Hepatocyte (in vitro differentiated cells): Measurements from ENCODE around the gene PRKCA. TPM values are rescaled to one million over a fixed set of nuclear protein-coding genes. Genes with fewer than 3 reads are reported as not detected.

Experiments
- DNase-seq: peaks from one replicate; pipeline ENCODE4 v3.0.0-alpha.2; 2016; ENCODE audit warnings: low spot score
- H2AFZ ChIP-seq: fragments of 200-600 bp; sonication (generic); 2 replicates; pipeline ENCODE4 v1.6.0; 2016; ENCODE audit warnings: antibody characterized with exemption, mild to moderate bottlenecking
- H3K27ac ChIP-seq: fragments of 200-600 bp; sonication (generic); 2 replicates; pipeline ENCODE4 v1.5.1; 2016; ENCODE audit warnings: mild to moderate bottlenecking
- H3K27me3 ChIP-seq: fragments of 200-600 bp; sonication (generic); 2 replicates; pipeline ENCODE4 v1.6.1; 2016
- H3K36me3 ChIP-seq: fragments of 200-600 bp; sonication (generic); replicated peaks from 2 replicates; pipeline ENCODE4 v1.5.1; 2016; ENCODE audit warnings: low read depth; ENCODE audit not compliant: insufficient read depth
- H3K4me1 ChIP-seq: fragments of 200-600 bp; sonication (generic); 2 replicates; pipeline ENCODE4 v1.5.1; 2016; ENCODE audit warnings: mild to moderate bottlenecking, moderate library complexity; ENCODE audit not compliant: insufficient read depth
- H3K4me2 ChIP-seq: fragments of 200-600 bp; sonication (generic); 2 replicates; pipeline ENCODE4 v1.6.0; 2016
- H3K4me3 ChIP-seq: fragments of 200-600 bp; sonication (generic); 2 replicates; pipeline ENCODE4 v1.5.1; 2016; ENCODE audit warnings: mild to moderate bottlenecking
- H3K79me2 ChIP-seq: fragments of 200-600 bp; sonication (generic); 2 replicates; pipeline ENCODE4 v1.6.0; 2017; ENCODE audit warnings: mild to moderate bottlenecking
- H3K9me2 ChIP-seq: fragments of 200-600 bp; sonication (generic); replicated peaks from 2 replicates; pipeline ENCODE4 v1.6.0; 2017; ENCODE audit warnings: mild to moderate bottlenecking; ENCODE audit not compliant: insufficient read depth
- H3K9me3 ChIP-seq: fragments of 200-600 bp; sonication (generic); 2 replicates; pipeline ENCODE4 v1.5.1; 2016; ENCODE audit warnings: low read depth, mild to moderate bottlenecking
- H4K20me1 ChIP-seq: fragments of 200-600 bp; sonication (generic); 2 replicates; pipeline ENCODE4 v1.6.0; 2016; ENCODE audit warnings: mild to moderate bottlenecking; ENCODE audit not compliant: insufficient read depth, poor library complexity, severe bottlenecking
- CTCF ChIP-seq: fragments of 200-600 bp; sonication (generic); IDR thresholded peaks from 2 replicates; pipeline ENCODE4 v1.5.1; 2016; ENCODE audit warnings: antibody characterized with exemption, mild to moderate bottlenecking; ENCODE audit not compliant: poor library complexity
- EZH2 ChIP-seq: fragments of 200-600 bp; sonication (generic); IDR thresholded peaks from 2 replicates; pipeline ENCODE4 v1.6.1; 2016; ENCODE audit warnings: antibody characterized with exemption, mild to moderate bottlenecking, borderline replicate concordance
- EZH2phosphoT487 ChIP-seq: fragments of 200-600 bp; sonication (generic); IDR thresholded peaks from one replicate; pipeline ENCODE4 v1.6.1; 2018; ENCODE audit warnings: antibody characterized with exemption, mild to moderate bottlenecking, low read depth, moderate library complexity; ENCODE audit not compliant: unreplicated experiment, severe bottlenecking
- WGBS: methylation state at CpG from one replicate; pipeline ENCODE4 v1.1.6; 2016; ENCODE audit warnings: low lambda C conversion rate; ENCODE audit errors: missing lambda C conversion rate; 5-methylcytosine and 5-hydroxymethylcytosine counted together
- polyA plus RNA-seq: library from polyadenylated mRNA; unstranded; fragments of >200 nt; fragmentation: Nextera tagmentation; extraction: Ambion mirVana; gene quantifications from 2 replicates; pipeline ENCODE4 v1.2.1, GENCODE V29; 2016
- total RNA-seq: library from RNA; depleted of rRNA; stranded (reverse); fragments of >200 nt; gene quantifications from 2 replicates; pipeline ENCODE4 v1.2.3, GENCODE V29; 2014

PRKCA gene
- total and polyA plus RNA-seq, 2 experiments from 2014 or later = 5.9 to 18.5 TPM

GRCh38 chr17:66312912-66313311 is 10.5 kb downstream of the PRKCA start:
- Histone ChIP-seq H2AFZ (no peak overlapping the region), H3K4me1 (no peaks in the 10 kb centered on the region), H3K4me3 (no peak overlapping the region), H3K4me2 (no peak overlapping the region), H3K79me2 (peaks cover 25% of the 10 kb centered on the region), H3K9me2 (no peaks in the 10 kb centered on the region), H4K20me1 (no peaks in the 10 kb centered on the region), H3K27ac (no peak overlapping the region), H3K36me3 (no peaks in the 10 kb centered on the region), H3K9me3 (no peaks in the 10 kb centered on the region), H3K27me3 (no peaks in the 10 kb centered on the region)
- WGBS = 97% methylated on average over 8 of the region's 8 CpGs
- no peak for DNase-seq
- TF ChIP-seq EZH2phosphoT487 = no peak
- TF ChIP-seq CTCF = no peak
- TF ChIP-seq EZH2 = no peak

GRCh38 chr17:66313325-66313724 is 10.9 kb downstream of the PRKCA start:
- Histone ChIP-seq H3K9me2 (no peaks in the 10 kb centered on the region), H3K4me3 (no peak overlapping the region), H4K20me1 (no peaks in the 10 kb centered on the region), H3K36me3 (no peaks in the 10 kb centered on the region), H3K27ac (no peak overlapping the region), H3K27me3 (no peaks in the 10 kb centered on the region), H3K4me2 (no peak overlapping the region), H2AFZ (no peak overlapping the region), H3K4me1 (no peaks in the 10 kb centered on the region), H3K9me3 (no peaks in the 10 kb centered on the region), H3K79me2 (peaks cover 26% of the 10 kb centered on the region)
- TF ChIP-seq EZH2phosphoT487 = no peak
- DNase-seq = no peak

- Histone ChIP-seq H3K9me2 (no peaks in the 10 kb centered on the region), H3K27ac (no peak overlapping the region), H4K20me1 (no peaks in the 10 kb centered on the region), H3K4me3 (no peak overlapping the region), H3K4me1 (no peaks in the 10 kb centered on the region), H3K4me2 (no peak overlapping the region), H2AFZ (no peak overlapping the region), H3K36me3 (no peaks in the 10 kb centered on the region), H3K9me3 (no peaks in the 10 kb centered on the region), H3K27me3 (no peaks in the 10 kb centered on the region), H3K79me2 (peaks cover 24% of the 10 kb centered on the region)
- 94% methylated on average over 8 of the region's 8 CpGs for WGBS
- no peak for DNase-seq
- TF ChIP-seq EZH2phosphoT487 (no peak), EZH2 (no peak), CTCF (no peak)
Measured at GRCh38 chr17:66313995-66314659, 11.7 kb downstream of the PRKCA start.

- no peaks in the 10 kb centered on the region for H4K20me1 ChIP-seq
- no peak overlapping the region for H2AFZ ChIP-seq
- no peak overlapping the region for H3K27ac ChIP-seq
- no peaks in the 10 kb centered on the region for H3K4me1 ChIP-seq
- TF ChIP-seq EZH2 = no peak
- no peak for TF ChIP-seq CTCF
- TF ChIP-seq EZH2phosphoT487 = no peak
- H3K79me2 ChIP-seq = peaks cover 34% of the 10 kb centered on the region
- H3K9me3 ChIP-seq = no peaks in the 10 kb centered on the region
- H3K4me3 ChIP-seq = no peak overlapping the region
- peaks cover 3% of the 10 kb centered on the region for H3K36me3 ChIP-seq
- H3K9me2 ChIP-seq = no peaks in the 10 kb centered on the region
- no peaks in the 10 kb centered on the region for H3K27me3 ChIP-seq
- no peak overlapping the region for H3K4me2 ChIP-seq
- no peak for DNase-seq
Measured at GRCh38 chr17:66317629-66318028, 15.2 kb downstream of the PRKCA start.
